Measurements from ENCODE around the gene SYT8.

DNA sequence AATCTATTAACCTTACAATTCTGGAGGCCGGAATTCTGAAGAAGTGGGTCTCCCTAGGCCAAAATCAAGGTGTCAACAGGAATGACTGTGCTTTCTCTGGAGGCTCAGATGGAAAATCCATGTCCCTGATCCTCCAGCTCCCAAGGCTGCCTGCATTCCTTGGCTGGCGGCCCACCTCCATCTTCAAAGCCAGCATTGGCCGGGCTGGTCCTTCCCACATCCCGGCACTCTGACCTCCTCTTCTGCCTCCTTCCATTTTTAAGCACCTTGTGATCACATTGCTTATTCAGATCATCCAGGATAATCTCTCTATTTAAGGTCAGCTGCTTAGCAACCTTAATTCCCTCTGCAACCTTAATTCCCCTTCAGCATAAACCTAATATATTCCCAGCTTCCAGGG is 48.3 kb upstream of the SYT8 start:
- TF ChIP-seq SP1 (IDR thresholded peaks at IDR 0.05) (no peak), HDGF (IDR thresholded peaks at IDR 0.05; ENCODE audit: borderline replicate concordance) (no peak), SUZ12 (IDR thresholded peaks at IDR 0.05) (no peak), FOXA1 (IDR thresholded peaks at IDR 0.05) (no peak)
